Middle frontal gyrus (tissue), 1 donor: ENCODE measurements around the gene WDFY2.
"Not testable (repeated sequence)": the region's sequence is repeated elsewhere in the genome, so short reads cannot be mapped to it uniquely, and the experiment has no call there.

Source experiments
- DNase-seq: peaks from one replicate; pipeline ENCODE4 v3.0.0-alpha.2; 2015; ENCODE audit warnings: low spot score; ENCODE audit errors: extremely low spot score

The WDFY2 gene

DNA sequence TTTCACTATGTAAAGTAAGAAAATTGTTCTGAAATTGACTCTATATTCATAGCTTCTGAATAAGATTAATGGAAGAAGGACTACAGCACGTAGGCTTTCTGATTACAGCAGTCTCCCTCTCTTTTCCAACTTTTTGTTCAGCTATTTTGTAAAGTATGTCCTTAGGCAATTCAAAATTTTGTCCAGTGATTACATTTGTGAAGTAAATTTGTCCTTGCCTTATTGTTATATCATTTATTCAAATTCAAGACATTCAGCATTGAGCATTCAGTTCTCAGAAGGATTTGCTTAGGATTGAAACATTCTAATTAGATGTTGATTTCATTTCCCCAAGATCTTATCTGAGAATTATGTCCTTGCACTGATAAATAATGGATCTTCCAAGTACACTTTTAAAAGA is 76.6 kb downstream of the WDFY2 start:
- no peak for DNase-seq

DNA sequence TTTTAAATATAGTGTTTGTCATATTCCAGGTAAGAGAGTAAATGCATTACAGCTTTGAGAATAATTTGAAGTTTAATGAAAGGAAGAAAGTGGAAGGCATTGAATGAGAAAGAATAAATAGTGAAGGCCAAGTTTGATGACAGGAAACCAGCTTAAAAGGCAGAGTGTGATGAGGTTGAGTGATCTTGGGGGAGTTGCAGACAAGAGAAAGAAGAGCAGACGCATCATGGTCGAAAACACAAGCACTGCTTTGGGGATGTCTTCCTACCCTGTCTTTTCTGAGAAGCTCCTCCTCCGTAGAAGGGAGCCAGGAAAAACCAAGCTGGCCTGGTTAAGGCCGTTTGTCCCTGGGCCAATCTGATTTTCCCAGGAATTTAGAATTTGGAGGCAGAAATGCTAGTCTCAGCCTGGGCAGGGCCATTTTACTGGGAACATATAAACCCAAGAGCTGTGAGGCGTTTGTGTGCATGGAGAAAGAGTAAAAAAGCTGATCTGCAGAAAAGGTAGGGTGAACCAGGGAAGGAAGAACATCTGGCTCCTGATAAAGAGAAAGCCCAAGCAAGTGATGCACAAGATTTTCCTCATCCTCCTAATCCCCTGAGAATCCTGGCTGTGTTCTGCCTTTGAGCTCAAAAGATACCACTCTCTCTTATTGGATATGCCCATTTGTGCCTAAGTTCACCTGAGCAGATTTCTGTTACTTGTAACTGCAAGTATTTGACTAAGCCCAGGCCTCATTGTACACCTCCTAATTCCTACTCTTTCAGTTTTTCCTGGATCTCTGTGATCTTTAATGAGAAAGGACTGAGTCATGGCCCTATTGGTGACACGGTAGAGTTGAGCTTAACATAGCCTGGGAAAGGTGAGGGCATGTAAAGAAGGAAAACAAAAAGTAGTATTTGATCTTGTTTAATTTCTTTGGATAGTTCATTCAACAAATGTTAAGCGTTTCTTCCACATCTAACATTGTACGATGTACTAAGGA is 80.0 kb downstream of the WDFY2 start:
- DNase-seq, result no peak

GRCh38 chr13:51665456-51665855 is 81.2 kb downstream of the WDFY2 start:
- DNase-seq, result no peak

DNA sequence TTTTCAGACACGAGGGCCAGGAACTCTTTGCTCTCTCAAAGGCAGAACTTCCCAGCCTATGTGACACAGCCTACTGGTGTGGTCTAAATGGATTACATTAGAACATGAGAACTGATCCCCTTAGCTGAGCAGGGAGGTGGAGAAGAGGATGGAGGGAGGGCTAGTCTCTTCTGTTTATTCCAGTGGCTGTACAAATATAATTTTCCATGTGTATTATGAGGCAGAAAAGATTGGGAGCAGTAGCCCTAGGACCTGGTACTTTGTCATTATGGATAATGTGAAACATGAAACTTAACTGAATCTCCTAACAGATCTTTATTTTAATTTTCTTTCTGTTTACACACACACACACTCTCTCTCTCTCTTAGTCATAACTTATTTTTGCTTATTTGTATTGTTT is 82.1 kb downstream of the WDFY2 start:
- DNase-seq, result no peak

- DNase-seq, result no peak
Measured at GRCh38 chr13:51666839-51667238, 82.6 kb downstream of the WDFY2 start.

DNA sequence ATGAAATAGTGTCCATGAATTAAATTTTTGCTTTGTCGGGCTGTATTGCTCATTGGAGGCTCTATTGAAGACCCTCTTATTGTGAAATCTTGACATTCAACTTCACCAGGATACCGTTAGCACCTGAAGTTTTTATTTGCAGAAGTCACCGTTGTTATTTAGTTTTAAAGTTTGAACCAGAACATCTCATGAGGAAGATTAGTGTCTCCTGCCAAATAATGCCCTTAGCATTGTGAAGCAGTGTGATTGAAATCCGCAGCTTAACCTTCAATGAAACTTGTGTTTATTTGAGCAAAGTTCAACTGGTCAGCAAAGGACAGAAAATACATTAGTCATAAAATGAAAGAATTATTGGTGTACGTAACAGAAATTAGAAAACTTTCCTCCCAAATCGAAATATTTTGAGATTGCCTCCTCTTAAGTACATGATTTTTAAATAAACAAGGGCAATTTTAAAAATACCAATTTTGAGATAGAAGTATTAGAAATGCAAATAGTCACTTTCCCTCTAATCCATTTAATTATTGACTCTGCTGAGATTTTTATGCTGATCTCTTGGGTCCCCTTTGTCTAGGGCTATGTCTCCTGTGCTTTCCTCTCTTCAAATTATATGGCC is 84.4 kb downstream of the WDFY2 start:
- DNase-seq, result no peak

GRCh38 chr13:51673165-51673564 is 88.9 kb downstream of the WDFY2 start:
- DNase-seq, result no peak

DNA sequence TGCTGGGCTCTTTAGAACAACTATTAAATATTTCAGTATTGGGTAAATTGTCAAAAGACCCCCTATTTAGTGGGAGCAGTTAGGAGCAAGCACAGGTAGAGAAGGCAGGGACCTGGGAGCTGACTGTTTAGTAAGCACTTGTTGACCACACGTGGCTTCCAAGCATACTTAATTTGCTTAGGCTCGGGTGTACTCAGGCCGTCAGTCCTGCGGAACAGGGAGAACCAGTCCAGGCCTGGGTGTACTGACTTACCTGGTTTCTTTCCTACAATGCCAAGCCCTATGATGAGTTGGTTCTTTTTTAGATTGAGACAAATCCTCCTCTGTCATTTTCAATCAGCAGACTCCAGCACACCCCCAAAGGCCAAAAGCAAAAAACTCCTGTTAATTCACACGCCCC is 90.0 kb downstream of the WDFY2 start:
- no peak for DNase-seq

DNA sequence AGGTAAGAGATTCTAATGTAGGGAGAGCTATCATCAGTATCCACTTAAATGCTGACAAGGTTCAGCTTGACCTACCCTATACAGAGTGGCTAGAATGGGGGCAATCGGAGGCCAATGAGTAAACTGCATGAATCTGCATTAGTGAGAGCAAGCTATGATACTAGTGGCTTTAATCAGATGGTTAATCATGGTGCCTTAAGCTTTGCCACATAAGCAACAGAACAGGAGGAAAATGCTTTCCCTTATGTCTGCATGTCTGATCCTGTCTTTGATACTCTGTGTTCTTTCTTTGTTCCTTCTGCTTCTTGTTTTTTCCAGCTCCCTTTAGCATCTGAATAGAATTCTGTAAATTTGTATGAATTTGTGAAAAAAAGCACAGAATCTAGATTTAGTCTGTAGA is 91.1 kb downstream of the WDFY2 start:
- DNase-seq, result no peak

DNA sequence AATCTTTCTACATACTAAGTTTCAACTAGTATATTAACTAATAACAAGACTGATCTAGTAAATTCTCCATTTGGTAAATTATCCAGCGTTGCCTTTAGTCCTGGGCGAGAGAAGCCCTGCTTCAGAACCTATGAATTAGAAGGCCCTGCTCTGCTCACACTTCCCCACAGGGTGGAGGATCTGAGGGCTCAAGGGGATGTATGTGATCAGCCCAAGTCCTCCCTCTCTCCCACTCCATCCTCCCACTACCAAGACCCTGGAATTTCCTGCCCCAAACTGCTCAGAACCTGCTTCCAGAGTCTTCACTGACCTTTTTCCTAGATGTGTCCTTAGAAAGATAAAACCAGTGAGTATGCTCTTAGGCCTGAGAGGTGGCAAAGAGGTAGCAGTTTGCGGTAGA is 91.6 kb downstream of the WDFY2 start:
- DNase-seq, result no peak

- DNase-seq, result no peak
Measured at GRCh38 chr13:51676739-51677138, 92.5 kb downstream of the WDFY2 start.

DNA sequence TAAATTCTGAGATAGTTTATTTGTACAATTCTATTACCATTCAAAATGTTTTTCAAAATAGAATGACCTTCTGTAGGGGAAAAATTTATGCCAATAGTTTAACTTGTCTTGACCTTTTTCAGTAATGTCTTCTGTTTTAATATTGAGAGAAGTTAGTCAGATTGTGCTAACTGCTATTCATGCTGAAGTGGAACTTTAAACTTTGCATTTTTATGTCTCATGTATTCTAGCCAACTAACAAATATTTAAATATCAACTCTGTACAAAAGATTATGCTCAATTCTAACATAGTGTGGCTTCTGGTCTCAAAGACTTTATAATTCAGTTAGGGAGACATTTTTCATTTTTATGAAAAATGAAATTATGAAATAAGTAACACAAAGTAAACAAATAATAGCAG is 94.2 kb downstream of the WDFY2 start:
- no peak for DNase-seq

- DNase-seq, result no peak
Measured at GRCh38 chr13:51679616-51680015, 95.4 kb downstream of the WDFY2 start.

DNA sequence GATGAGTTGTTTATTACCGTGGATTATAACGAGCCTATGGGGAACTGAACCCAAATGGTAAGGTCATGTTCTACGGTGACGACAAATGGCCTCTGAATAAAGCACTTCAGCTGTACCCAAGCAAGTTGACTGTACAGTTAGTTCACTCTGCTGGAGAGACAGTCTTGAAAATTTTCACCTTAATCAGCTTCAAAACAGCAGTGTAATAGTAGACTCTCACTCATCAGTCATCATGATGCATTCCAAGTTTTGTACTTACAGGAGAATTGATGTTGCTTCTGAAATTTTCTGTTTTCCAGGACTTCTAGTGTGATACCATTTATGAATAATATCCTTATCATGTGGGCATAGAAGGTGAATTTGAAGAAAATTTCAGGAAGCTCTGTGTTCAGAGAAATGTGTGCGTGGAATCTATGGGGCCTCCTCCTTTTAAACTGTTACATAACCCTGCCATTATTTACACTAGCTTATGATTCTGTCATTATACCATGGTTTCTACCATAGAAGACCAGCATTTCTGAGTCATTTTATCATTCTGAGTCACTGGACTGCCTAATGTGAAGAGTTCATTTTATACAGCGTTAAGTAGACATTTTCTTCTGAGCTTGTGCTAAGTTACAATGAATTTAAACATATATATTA is 96.9 kb downstream of the WDFY2 start:
- DNase-seq, result no peak

DNA sequence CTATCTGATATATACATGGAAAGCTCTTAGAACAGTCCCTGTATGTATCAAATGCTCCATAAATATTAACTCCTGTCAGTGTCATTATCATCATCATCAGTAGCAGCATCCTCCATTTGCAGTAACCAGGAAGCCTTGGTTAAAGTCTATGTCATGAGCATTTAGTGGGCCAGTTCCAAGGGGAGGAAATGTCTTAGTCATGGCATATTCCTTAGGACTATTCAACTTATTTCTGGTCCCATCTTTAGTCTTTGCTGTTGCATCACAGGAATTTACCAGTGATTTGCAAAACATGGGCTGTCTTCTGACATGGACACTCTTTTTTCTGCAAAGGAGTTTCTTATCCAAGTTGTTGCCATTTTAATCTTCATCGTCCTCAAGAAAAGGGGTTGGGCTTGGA is 98.4 kb downstream of the WDFY2 start:
- no peak for DNase-seq

DNA sequence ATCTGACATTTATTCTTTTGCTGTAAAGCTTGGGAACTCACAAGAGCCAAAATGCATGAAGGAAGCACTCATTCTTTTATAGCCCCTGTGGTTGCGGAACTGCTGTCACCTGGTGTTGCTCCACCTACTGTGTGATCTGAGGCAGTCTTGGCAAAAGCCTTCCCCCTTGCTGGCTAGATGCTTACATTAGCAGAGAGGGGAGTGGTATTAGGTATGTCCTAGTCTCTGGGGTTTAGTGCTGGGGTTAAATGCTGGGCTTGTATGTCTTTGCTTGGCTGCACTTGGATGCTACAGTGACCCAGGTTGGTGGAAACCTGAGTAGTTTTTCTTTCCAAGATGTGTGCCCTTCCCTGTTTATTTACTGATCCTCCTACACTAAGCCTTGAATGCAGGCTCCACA is 99.3 kb downstream of the WDFY2 start:
- DNase-seq, result no peak

DNA sequence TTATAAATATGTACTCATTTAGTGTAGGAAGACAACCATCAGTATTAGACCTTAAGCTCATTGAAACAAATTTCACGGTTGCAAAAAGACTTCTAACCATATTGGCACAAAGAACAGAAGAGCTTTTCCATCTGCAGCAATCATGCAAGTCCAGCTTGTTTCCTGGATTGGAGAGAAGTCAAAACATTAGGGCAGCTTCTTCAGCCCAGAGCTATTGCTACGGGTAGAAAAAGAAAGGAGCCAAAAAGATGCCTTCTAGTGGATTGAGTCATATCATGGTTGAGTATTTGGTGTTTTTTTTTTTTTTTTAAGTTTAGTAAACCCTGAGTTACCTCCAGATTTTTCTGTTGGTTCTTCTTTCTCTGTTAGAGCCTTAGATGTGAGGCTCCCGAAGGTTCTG is 99.8 kb downstream of the WDFY2 start:
- no peak for DNase-seq

- no peak for DNase-seq
Measured at GRCh38 chr13:51687947-51688714, 103.9 kb downstream of the WDFY2 start.

DNA sequence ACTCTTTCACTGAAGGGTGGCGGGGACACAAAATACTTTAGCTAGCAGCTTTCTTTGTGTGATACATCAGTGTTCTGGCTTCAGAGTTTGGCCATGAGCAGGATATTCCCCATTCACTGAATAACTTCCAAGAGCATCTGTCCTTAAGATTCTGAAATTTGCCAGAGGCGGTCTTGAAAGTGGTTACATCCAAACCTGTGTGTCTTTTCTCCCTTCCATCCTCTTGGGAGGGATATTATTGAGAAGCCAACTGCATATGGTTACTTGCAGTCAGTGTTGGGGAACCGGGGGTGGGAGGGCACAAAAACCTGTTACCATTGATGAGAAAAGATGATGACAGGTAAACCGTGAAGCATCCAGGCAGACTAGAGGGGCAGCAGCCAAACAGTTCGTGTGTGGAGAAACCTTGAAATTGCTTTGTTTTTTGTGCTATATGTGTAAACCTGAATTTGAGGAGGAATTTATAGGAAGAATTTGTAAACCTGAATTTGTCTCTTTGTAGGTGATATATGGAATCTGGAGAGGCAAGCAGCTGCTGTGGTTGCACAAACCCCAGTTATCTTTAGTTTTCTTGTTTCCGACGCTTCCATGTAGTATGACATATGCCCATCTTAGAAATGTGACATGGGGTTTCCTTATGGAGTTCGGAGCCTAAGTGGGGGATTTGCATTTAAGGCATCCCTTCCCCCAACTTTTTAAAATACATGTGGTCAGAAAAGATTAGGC is 104.8 kb downstream of the WDFY2 start:
- DNase-seq, result no peak

DNA sequence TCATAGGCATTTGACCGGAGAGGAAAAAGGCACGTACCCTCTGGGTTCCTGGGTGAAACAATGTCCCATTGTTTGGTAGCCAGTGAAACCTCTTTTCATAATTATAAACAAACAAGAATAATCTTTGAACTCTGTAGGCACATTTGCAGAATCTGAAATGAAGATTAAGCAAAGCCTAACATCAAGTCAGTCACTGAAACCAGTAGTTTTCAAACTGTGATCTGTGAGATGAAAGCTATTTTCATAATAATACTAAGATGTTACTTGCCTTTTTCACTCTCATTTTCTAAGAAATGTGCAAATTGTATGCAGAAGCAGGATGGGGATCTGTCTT is 105.4 kb downstream of the WDFY2 start:
- no peak for DNase-seq

DNA sequence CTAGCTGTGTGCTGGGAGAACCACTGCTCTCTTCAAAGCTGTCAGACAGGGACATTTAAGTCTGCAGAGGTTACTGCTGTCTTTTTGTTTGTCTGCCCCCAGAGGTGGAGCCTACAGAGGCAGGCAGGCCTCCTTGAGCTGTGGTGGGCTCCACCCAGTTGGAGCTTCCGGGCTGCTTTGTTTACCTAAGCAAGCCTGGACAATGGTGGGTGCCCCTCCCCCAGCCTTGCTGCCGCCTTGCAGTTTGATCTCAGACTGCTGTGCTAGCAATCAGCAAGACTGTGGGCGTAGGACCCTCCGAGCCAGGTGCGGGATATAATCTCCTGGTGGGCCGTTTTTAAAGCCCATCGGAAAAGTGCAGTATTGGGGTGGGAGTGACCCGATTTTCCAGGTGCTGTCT is 111.4 kb downstream of the WDFY2 start:
- DNase-seq, result not testable (repeated sequence)
